GM23338 (cell line): ENCODE results near the gene QRICH2.

Experiments
- EZH2 ChIP-seq: fragments of 200-600 bp; sonication (generic); IDR thresholded peaks from one replicate; pipeline ENCODE4 v1.8.0; 2017; ENCODE audit warnings: antibody characterized with exemption, mild to moderate bottlenecking, low read depth; ENCODE audit not compliant: unreplicated experiment
- POLR2AphosphoS5 ChIP-seq: IDR thresholded peaks from 2 replicates; pipeline ENCODE4 v1.6.1; 2016; ENCODE audit warnings: antibody characterized with exemption, low read depth
- TF ChIP-seq, protein P1 (sequence below), 2 experiments: fragments of 200-600 bp in 1 of 2; sonication (generic) in 1 of 2; conservative IDR thresholded peaks; 2 replicates each; pipeline versions ENCODE4 v1.5.1 to v1.6.1; 2016 to 2017; ENCODE audit warnings: antibody characterized with exemption in 2 of 2, low read depth in 2 of 2, mild to moderate bottlenecking in 2 of 2, moderate library complexity in 1 of 2
- TF ChIP-seq, protein P2 (sequence below): IDR thresholded peaks from one replicate; pipeline ENCODE4 v1.6.1; 2018; ENCODE audit warnings: antibody characterized with exemption; ENCODE audit not compliant: unreplicated experiment

DNA sequence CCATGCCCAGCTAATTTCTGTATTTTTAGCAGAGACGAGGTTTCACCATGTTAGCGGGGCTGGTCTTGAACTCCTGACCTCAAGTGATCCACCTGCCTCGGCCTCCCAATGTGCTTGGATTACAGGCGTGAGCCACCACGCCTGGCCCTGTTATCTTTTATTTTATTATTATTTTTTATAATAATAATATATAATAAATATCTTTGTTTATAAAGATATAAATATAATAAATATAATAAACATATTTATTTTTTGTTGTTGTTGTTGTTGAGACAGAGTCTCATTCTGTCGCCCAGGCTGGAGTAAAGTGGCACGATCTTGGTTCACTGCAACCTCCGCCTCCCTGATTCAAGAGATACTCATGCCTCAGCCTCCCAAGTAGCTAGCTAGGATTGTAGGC is 60.8 kb downstream of the QRICH2 start:
- TF ChIP-seq, protein P1, sequence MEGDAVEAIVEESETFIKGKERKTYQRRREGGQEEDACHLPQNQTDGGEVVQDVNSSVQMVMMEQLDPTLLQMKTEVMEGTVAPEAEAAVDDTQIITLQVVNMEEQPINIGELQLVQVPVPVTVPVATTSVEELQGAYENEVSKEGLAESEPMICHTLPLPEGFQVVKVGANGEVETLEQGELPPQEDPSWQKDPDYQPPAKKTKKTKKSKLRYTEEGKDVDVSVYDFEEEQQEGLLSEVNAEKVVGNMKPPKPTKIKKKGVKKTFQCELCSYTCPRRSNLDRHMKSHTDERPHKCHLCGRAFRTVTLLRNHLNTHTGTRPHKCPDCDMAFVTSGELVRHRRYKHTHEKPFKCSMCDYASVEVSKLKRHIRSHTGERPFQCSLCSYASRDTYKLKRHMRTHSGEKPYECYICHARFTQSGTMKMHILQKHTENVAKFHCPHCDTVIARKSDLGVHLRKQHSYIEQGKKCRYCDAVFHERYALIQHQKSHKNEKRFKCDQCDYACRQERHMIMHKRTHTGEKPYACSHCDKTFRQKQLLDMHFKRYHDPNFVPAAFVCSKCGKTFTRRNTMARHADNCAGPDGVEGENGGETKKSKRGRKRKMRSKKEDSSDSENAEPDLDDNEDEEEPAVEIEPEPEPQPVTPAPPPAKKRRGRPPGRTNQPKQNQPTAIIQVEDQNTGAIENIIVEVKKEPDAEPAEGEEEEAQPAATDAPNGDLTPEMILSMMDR (conservative IDR thresholded peaks at IDR 0.05; ENCODE audit: low read depth in 2 of 2) = no peak
- no peak for TF ChIP-seq EZH2
- no peak for TF ChIP-seq POLR2AphosphoS5
- TF ChIP-seq, protein P2, sequence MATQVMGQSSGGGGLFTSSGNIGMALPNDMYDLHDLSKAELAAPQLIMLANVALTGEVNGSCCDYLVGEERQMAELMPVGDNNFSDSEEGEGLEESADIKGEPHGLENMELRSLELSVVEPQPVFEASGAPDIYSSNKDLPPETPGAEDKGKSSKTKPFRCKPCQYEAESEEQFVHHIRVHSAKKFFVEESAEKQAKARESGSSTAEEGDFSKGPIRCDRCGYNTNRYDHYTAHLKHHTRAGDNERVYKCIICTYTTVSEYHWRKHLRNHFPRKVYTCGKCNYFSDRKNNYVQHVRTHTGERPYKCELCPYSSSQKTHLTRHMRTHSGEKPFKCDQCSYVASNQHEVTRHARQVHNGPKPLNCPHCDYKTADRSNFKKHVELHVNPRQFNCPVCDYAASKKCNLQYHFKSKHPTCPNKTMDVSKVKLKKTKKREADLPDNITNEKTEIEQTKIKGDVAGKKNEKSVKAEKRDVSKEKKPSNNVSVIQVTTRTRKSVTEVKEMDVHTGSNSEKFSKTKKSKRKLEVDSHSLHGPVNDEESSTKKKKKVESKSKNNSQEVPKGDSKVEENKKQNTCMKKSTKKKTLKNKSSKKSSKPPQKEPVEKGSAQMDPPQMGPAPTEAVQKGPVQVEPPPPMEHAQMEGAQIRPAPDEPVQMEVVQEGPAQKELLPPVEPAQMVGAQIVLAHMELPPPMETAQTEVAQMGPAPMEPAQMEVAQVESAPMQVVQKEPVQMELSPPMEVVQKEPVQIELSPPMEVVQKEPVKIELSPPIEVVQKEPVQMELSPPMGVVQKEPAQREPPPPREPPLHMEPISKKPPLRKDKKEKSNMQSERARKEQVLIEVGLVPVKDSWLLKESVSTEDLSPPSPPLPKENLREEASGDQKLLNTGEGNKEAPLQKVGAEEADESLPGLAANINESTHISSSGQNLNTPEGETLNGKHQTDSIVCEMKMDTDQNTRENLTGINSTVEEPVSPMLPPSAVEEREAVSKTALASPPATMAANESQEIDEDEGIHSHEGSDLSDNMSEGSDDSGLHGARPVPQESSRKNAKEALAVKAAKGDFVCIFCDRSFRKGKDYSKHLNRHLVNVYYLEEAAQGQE = no peak
